Neural crest cell (in vitro differentiated cells): ENCODE data around the gene RRAD. TPM values are rescaled to one million over a fixed set of nuclear protein-coding genes. Genes with fewer than 3 reads are reported as not detected.
"Not testable (repeated sequence)": the region's sequence is repeated elsewhere in the genome, so short reads cannot be mapped to it uniquely, and the experiment has no call there.

Source experiments
- DNase-seq: peaks from one replicate; pipeline ENCODE4 v3.0.0; 2021; ENCODE audit warnings: low read depth, mixed read lengths, low spot score
- H3K27ac Mint-ChIP-seq: one replicate; pipeline ENCODE4 v1.8.0; 2021; ENCODE audit warnings: mild to moderate bottlenecking, mixed read lengths; ENCODE audit not compliant: unreplicated experiment
- H3K27me3 Mint-ChIP-seq: 2 replicates; pipeline ENCODE4 v1.8.0; 2021; ENCODE audit warnings: low read depth, mild to moderate bottlenecking, mixed read lengths
- H3K36me3 Mint-ChIP-seq: 2 replicates; pipeline ENCODE4 v1.8.0; 2021; ENCODE audit warnings: low read depth, mild to moderate bottlenecking, mixed read lengths
- H3K4me1 Mint-ChIP-seq: 2 replicates; pipeline ENCODE4 v1.8.0; 2021; ENCODE audit warnings: mixed read lengths
- H3K4me3 Mint-ChIP-seq: one replicate; pipeline ENCODE4 v1.8.0; 2021; ENCODE audit warnings: mild to moderate bottlenecking, mixed read lengths
- H3K9me3 Mint-ChIP-seq: 2 replicates; pipeline ENCODE4 v1.8.0; 2021; ENCODE audit warnings: mixed read lengths
- total RNA-seq: library from RNA; stranded (reverse); gene quantifications from 2 replicates; pipeline ENCODE4 v1.2.1, GENCODE V29; 2021
- TF ChIP-seq, protein P1 (sequence below): fragments of 200-600 bp; sonication (generic); conservative IDR thresholded peaks from 2 replicates; pipeline ENCODE4 v1.5.0; 2021; ENCODE audit warnings: antibody characterized with exemption, mild to moderate bottlenecking

The RRAD gene
- total RNA-seq, 1 donor from 2014 or later, result 0.54 TPM

DNA sequence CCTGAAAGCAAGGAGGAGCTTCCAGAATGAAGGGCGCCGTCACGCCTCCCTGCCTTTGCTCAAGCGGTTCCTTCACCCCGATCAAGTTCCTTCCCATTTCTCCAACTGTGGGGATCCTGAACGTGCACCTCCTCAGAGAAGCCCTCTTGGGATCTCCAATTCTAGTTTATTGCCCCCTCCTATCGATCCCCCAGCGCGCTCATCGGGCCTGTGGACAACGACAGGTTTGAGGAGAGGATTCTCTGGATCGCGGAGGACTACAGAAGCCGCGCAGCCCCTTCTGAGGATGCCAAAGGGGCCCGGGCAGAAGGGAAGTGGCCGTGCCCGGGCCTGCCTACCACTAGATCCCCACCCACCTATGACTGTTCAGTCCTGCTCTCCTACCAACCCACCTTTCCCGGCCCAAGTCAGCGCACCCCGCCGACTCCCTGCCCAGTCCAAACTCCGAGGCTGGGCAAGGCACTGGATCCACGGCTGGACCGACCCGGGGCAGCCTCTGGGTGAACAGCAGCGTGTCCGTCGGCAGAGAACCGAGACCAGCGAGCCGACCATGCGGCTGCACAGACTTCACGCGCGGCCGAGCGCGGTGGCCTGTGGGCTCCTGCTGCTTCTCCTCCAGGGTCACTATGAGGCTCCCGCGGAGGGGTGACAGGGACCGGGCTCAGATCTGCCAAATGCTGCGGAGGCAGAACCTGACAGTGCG is 22.9 kb upstream of the RRAD start:
- Mint-ChIP-seq H3K9me3 (no peaks in the 10 kb centered on the region), H3K4me1 (no peaks in the 10 kb centered on the region), H3K4me3 (no peak overlapping the region), H3K27ac (no peak overlapping the region), H3K36me3 (no peaks in the 10 kb centered on the region), H3K27me3 (peaks cover 33% of the 10 kb centered on the region)
- no peak for DNase-seq
- TF ChIP-seq, protein P1, sequence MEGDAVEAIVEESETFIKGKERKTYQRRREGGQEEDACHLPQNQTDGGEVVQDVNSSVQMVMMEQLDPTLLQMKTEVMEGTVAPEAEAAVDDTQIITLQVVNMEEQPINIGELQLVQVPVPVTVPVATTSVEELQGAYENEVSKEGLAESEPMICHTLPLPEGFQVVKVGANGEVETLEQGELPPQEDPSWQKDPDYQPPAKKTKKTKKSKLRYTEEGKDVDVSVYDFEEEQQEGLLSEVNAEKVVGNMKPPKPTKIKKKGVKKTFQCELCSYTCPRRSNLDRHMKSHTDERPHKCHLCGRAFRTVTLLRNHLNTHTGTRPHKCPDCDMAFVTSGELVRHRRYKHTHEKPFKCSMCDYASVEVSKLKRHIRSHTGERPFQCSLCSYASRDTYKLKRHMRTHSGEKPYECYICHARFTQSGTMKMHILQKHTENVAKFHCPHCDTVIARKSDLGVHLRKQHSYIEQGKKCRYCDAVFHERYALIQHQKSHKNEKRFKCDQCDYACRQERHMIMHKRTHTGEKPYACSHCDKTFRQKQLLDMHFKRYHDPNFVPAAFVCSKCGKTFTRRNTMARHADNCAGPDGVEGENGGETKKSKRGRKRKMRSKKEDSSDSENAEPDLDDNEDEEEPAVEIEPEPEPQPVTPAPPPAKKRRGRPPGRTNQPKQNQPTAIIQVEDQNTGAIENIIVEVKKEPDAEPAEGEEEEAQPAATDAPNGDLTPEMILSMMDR, result no peak

- no peak overlapping the region for H3K27ac Mint-ChIP-seq
These were observed 22.1 kb upstream of the RRAD start for GRCh38 chr16:66947302-66948065.

DNA sequence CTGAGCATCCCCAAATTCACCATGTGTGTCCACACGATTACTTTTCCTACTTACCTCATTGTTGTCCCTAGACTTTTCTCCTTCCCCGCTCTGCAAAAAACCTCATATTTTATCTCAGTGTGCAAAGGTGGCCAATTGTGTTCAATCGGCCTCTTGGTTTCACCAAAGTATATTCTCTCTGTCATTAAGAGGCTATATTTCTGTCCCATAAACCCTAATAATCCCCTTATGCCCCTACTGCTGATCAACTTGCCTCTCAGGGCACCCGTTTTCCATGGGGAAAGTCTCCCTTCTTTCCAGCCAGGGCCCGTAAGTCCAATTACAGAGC is 21.6 kb upstream of the RRAD start:
- Mint-ChIP-seq H3K4me1 (no peaks in the 10 kb centered on the region), H3K27me3 (peaks cover 26% of the 10 kb centered on the region), H3K27ac (no peak overlapping the region), H3K4me3 (peak overlapping the region; percentile 34), H3K9me3 (no peaks in the 10 kb centered on the region), H3K36me3 (peaks cover 4% of the 10 kb centered on the region)
- TF ChIP-seq, protein P1, result no peak
- DNase-seq, result no peak

More at GRCh38 chr16:66947302-66948065, 22.1 kb upstream of the RRAD start:
- DNase-seq, result peak; percentile 84
- Mint-ChIP-seq H3K9me3 (no peaks in the 10 kb centered on the region), H3K4me1 (no peaks in the 10 kb centered on the region), H3K4me3 (peak overlapping the region; percentile 34), H3K36me3 (peaks cover 4% of the 10 kb centered on the region), H3K27me3 (peaks cover 27% of the 10 kb centered on the region)
- TF ChIP-seq, protein P1, result peak; percentile 88

DNA sequence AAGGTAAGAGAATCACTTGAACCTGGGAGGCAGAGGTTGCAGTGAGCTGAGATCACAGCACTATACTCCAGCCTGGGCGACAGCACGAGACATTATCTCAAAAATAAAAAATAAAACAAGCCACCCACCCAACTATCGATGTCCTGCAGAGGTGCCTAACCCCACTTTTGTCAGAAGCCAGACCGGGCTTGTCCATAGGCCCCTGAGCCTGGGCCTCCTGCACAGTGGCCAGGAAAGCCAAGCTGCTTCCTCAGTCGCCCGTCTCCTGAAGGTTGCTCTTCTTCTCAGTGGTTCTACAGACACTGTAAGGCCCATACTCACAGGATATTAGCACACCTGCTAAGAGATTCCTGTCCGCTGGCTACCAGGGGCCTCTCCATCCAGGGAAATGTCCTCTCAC is 21.2 kb upstream of the RRAD start:
- Mint-ChIP-seq H3K4me3 (no peak overlapping the region), H3K27me3 (peaks cover 22% of the 10 kb centered on the region), H3K27ac (no peak overlapping the region), H3K36me3 (peaks cover 4% of the 10 kb centered on the region), H3K4me1 (no peaks in the 10 kb centered on the region), H3K9me3 (no peaks in the 10 kb centered on the region)
- TF ChIP-seq, protein P1, result no peak
- DNase-seq, result no peak

DNA sequence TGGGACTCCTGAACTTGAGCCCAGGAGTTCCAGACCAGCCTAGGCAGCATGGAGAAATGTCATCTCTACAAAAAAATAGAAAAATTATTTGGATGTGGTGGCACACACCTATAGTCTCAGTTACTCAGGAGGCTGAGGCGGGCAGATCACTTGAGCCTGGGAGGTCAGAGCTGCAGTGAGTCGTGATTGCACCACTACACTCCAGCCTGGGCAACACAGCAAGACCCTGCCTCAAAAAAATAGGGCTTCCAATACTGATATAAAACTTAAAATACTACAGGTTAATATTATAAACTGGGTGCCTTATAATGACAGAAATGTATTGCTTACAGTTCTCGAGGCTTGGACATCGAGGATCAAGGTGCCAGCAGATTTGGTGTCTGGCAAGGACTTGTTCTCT is 20.6 kb upstream of the RRAD start:
- Mint-ChIP-seq H3K4me3 (no peak overlapping the region), H3K27me3 (peaks cover 17% of the 10 kb centered on the region), H3K9me3 (no peaks in the 10 kb centered on the region), H3K36me3 (peaks cover 4% of the 10 kb centered on the region), H3K4me1 (no peaks in the 10 kb centered on the region), H3K27ac (no peak overlapping the region)
- DNase-seq, result no peak
- TF ChIP-seq, protein P1, result no peak

- H3K4me1 Mint-ChIP-seq, H3K9me3 Mint-ChIP-seq, DNase-seq, H3K27ac Mint-ChIP-seq, H3K4me3 Mint-ChIP-seq, H3K36me3 Mint-ChIP-seq: not testable (repeated sequence)
- H3K27me3 Mint-ChIP-seq, result peaks cover 11% of the 10 kb centered on the region
These were observed 19.6 kb upstream of the RRAD start for GRCh38 chr16:66944971-66945370.
